Amniotic epithelial cell (primary cell): Measurements from ENCODE around the gene PLD1.
"Not testable (repeated sequence)": the region's sequence is repeated elsewhere in the genome, so short reads cannot be mapped to it uniquely, and the experiment has no call there.

Experiments
- DNase-seq: peaks from one replicate; pipeline ENCODE4 v3.0.0-alpha.2; 2010; ENCODE audit warnings: low read depth

PLD1 gene

GRCh38 chr3:171746320-171747222, 63.7 kb downstream of the PLD1 start:
- not testable (repeated sequence) for DNase-seq

GRCh38 chr3:171745577-171746319, 64.5 kb downstream of the PLD1 start:
- DNase-seq = no peak

- DNase-seq = no peak
Measured at GRCh38 chr3:171744158-171744741, 66.0 kb downstream of the PLD1 start.

GRCh38 chr3:171743327-171744157, 66.7 kb downstream of the PLD1 start:
- no peak for DNase-seq

- DNase-seq = no peak
Measured at GRCh38 chr3:171741377-171741776, 68.9 kb downstream of the PLD1 start.

GRCh38 chr3:171736556-171736955, 73.7 kb downstream of the PLD1 start:
- DNase-seq = no peak

GRCh38 chr3:171733561-171733960, 76.7 kb downstream of the PLD1 start:
- no peak for DNase-seq

- DNase-seq = no peak
Measured at GRCh38 chr3:171732756-171733155, 77.5 kb downstream of the PLD1 start.

- DNase-seq = no peak
Measured at GRCh38 chr3:171731691-171732090, 78.6 kb downstream of the PLD1 start.

GRCh38 chr3:171729452-171730334, 80.6 kb downstream of the PLD1 start:
- DNase-seq = no peak

GRCh38 chr3:171727288-171727687, 83.0 kb downstream of the PLD1 start:
- no peak for DNase-seq

- no peak for DNase-seq
Measured at GRCh38 chr3:171718493-171719185, 91.6 kb downstream of the PLD1 start.

- no peak for DNase-seq
Measured at GRCh38 chr3:171715155-171715554, 95.1 kb downstream of the PLD1 start.

- peak; percentile 94 for DNase-seq
Measured at GRCh38 chr3:171712171-171712938, 97.9 kb downstream of the PLD1 start.

- peak; percentile 83 for DNase-seq
Measured at GRCh38 chr3:171711461-171712170, 98.7 kb downstream of the PLD1 start.

- DNase-seq = no peak
Measured at GRCh38 chr3:171710359-171710758, 99.9 kb downstream of the PLD1 start.

- no peak for DNase-seq
Measured at GRCh38 chr3:171704814-171705213, 105.5 kb downstream of the PLD1 start.

GRCh38 chr3:171704002-171704401, 106.3 kb downstream of the PLD1 start:
- DNase-seq = peak; percentile 52

GRCh38 chr3:171703144-171703543, 107.1 kb downstream of the PLD1 start:
- DNase-seq = no peak
